NCI-H187 treated with DMSO at 0.1 percent for 48 hours (cell line): Measurements from ENCODE around the gene TMEM209.
"Not testable (repeated sequence)": the region's sequence is repeated elsewhere in the genome, so short reads cannot be mapped to it uniquely, and the experiment has no call there.

Source experiments
- DNase-seq: peaks from one replicate; lab custom pipeline; 2025; lab: John Stamatoyannopoulos, UW

TMEM209 gene

GRCh38 chr7:130205084-130205947 lies at the start of gene TMEM209:
Gene TMEM209 (minus strand): TSS chr7:130205406. CDS start chr7:130205375, 31 bp downstream.
- peak; percentile 96 for DNase-seq

- DNase-seq, result no peak
Observed at GRCh38 chr7:130254555-130254954, 49.3 kb upstream of the TMEM209 start.

GRCh38 chr7:130249626-130250025 lies 44.4 kb upstream of the TMEM209 start:
- not testable (repeated sequence) for DNase-seq

- not testable (repeated sequence) for DNase-seq
Observed at GRCh38 chr7:130248842-130249241, 43.6 kb upstream of the TMEM209 start.

GRCh38 chr7:130246491-130246890 lies 41.3 kb upstream of the TMEM209 start:
- not testable (repeated sequence) for DNase-seq

GRCh38 chr7:130243486-130243885 lies 38.3 kb upstream of the TMEM209 start:
- not testable (repeated sequence) for DNase-seq

- peak; percentile 55 for DNase-seq
Observed at GRCh38 chr7:130242198-130243014, 37.2 kb upstream of the TMEM209 start.

- DNase-seq, result no peak
Observed at GRCh38 chr7:130240240-130240639, 35.0 kb upstream of the TMEM209 start.

GRCh38 chr7:130236361-130236760 lies 31.2 kb upstream of the TMEM209 start:
- DNase-seq, result not testable (repeated sequence)

- DNase-seq, result no peak
Observed at GRCh38 chr7:130234078-130234477, 28.9 kb upstream of the TMEM209 start.

- DNase-seq, result no peak
Observed at GRCh38 chr7:130232209-130232608, 27.0 kb upstream of the TMEM209 start.

GRCh38 chr7:130231792-130232191 lies 26.6 kb upstream of the TMEM209 start:
- no peak for DNase-seq

GRCh38 chr7:130229981-130230380 lies 24.8 kb upstream of the TMEM209 start:
- not testable (repeated sequence) for DNase-seq

- DNase-seq, result no peak
Observed at GRCh38 chr7:130228840-130229502, 23.8 kb upstream of the TMEM209 start.

GRCh38 chr7:130227883-130228575 lies 22.8 kb upstream of the TMEM209 start:
- DNase-seq, result no peak

GRCh38 chr7:130226333-130226732 lies 21.1 kb upstream of the TMEM209 start:
- DNase-seq, result no peak

- DNase-seq, result not testable (repeated sequence)
Observed at GRCh38 chr7:130224923-130225322, 19.7 kb upstream of the TMEM209 start.

GRCh38 chr7:130224210-130224609 lies 19.0 kb upstream of the TMEM209 start:
- no peak for DNase-seq

- no peak for DNase-seq
Observed at GRCh38 chr7:130223646-130224045, 18.4 kb upstream of the TMEM209 start.

- no peak for DNase-seq
Observed at GRCh38 chr7:130221746-130222145, 16.5 kb upstream of the TMEM209 start.

- no peak for DNase-seq
Observed at GRCh38 chr7:130219871-130220270, 14.7 kb upstream of the TMEM209 start.
